ENCODE results near the gene CDIPT.
"Not testable (repeated sequence)": the region's sequence is repeated elsewhere in the genome, so short reads cannot be mapped to it uniquely, and the experiment has no call there.

The CDIPT gene, protein sequence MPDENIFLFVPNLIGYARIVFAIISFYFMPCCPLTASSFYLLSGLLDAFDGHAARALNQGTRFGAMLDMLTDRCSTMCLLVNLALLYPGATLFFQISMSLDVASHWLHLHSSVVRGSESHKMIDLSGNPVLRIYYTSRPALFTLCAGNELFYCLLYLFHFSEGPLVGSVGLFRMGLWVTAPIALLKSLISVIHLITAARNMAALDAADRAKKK

DNA sequence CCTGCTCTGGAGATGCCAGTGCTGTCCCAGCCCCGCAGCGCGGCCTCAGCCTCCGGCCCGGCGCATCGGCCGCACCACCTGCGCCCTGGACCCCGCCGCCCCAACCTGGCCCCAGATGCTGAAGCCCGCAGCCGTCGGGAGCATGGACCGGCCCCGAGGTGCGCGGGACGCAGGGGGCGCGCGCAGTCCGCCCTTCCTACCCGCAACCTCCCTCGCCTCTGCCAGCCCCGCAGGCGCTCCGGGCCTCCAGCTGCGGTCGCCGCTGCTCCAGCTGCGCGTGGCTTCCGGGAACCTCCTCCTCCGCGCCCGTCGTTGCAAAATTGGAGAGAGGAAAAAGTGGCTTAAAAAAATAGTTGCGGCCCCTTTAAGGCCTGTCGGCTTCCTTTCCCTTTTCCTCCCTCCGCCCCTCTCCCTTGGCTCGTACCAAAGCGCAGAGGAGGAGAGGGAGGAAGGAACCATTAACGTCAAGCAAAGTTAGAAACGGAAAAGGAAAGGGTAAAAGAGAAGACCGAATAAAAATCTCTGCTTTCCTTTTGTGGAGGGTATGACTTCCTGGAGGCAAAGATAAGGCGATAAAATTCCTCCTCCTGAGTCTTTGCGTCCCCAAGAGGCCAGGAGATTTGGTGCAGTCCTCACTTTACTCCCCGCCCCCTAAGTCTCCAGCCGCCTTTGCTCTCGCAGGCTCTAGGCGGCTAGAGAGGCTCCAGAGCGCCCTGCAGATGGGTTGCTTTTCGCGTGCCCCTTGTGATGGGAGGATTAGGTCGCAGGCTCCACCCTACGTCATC lies at the start of gene CDIPT:
TSS of gene CDIPT (minus strand) at position 343 of the 785 bp plus-strand sequence. CDS start 369 bp downstream, outside the sequence.
- DNase-seq: peak; percentile 95

DNA sequence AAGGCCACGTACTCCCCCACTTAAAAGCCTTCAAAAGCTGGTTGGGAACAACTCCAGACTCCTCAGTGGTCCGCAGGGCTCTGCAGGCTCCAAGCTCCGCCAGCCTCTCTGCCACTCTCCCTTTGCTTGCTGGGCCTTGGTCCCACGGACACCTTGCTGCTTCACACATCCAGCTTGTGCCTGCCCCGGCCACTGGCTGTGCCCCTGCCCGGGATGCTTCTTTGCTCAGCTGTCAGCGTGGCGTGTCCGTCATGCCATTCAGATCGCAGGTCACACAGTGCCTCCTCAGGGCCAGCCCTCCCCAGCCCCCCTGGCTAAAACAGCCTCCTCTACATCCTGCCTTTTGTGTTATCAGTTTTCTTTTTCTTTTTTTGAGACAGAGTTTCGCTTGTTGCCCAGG lies 49.1 kb upstream of the CDIPT start:
- no peak for DNase-seq

DNA sequence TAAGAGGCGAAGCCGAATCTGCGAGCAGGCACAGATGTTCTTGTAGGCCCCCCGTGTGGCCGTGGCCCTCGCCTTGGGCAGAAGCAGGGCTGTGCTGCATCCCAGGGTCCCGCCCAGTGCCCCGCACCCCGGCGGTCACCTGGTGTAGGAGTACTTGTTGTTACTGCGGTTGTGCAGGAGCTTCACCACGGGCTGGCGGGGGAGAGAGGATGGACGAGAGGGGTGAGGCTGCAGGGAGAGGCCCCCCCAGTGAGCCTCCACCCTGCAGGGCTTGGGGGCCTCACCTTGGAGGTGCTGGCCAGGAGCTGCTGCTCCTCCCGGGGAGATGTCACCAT lies 48.6 kb upstream of the CDIPT start:
- DNase-seq: no peak

DNA sequence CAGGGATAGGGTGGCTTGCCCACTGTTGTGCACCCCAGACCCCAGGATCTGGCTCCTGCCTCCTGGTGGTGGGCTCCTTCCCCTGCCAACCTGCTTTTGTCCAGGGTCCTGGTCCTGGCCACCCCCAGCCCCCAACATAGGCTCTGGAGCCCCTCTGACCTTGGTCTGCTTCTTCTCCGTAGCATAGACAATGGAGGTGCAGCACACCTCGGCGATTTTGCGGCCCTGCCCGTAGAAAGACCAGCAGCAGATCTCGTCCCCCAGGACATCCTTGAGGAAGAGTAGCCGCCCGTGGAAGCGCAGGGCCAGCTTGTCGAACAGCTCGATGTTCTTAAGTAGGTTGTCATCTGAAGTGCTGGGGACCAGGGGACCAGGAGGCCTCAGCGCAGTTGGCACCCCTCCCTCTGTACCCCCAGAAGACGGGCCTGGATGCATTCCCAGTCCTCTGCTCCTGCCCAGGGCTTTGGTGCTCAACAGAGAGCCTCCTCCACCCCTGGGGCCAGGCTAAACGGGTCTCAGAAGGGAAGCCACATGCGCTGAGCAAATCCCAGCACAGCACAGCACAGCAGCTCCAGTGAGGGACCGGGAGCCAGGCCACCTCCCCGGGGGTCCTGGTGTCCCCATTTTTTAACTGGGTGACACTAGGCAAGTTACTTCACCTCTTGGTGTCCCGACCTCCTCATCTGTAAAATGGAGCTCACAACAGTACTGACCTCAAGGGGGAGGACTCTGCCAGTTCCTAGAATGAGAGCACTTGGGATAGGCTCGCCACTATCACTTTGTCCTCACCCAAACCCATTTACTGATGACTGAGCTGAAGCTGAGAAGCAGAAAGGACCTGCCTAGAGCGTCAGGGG lies 48.0 kb upstream of the CDIPT start:
- DNase-seq: no peak

DNA sequence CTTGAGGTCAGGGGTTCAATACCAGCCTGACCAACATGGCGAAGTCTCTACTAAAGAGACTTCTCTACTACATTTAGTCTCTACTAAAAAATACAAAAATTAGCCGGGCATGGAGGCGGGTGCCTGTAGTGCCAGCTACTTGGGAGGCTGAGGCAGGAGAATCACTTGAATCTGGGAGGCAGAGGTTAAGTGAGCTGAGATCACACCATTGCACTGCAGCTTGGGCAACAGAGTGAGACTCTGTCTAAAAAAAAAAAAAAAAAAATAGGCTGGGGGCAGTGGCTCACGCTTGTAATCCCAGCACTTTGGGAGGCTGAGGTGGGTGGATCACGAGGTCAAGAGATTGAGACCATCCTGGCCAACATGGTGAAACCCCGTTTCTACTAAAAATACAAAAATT lies 46.8 kb upstream of the CDIPT start:
- DNase-seq: not testable (repeated sequence)

DNA sequence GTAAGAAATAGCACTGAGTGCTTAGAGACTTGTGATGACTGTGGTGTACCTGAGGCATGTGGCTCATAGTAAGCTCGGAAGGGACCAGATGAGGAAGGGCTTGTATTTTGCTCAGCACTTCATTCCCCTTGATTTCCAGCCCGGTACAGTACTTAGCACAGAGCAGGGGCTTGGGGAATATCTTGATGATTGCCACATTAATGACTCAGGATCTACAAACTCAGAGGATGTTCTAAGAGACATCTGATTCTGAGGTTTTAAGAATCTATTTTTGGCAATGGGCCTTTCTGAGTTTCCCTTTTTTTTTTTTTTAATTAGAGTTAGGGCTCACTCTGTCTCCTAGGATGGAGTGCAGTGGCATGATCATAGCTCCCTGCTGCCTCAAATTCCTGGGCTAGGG lies 46.4 kb upstream of the CDIPT start:
- no peak for DNase-seq

DNA sequence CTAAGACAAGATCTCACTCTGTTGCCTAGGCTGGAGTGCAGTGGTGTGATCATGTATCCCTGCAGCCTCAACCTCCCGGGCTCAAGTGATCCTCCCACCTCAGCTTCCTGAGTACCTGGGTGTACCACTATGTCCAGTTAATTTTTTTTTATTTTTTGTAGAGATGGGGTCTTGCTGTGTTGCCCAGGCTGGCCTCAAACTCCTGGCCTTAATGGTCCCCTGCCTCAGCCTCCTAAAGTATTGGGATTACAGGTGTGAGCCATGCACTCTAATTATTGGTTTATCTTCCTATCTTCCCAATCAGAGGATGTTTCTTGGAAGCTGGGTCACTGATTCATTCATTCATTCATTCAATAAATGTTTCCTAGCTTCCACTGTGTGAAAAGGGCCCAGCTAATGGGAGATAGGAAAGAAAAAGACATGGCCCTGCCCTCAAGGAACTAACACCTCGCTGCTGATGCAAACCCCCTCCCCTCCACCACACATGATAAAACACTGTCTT lies 45.7 kb upstream of the CDIPT start:
- no peak for DNase-seq

DNA sequence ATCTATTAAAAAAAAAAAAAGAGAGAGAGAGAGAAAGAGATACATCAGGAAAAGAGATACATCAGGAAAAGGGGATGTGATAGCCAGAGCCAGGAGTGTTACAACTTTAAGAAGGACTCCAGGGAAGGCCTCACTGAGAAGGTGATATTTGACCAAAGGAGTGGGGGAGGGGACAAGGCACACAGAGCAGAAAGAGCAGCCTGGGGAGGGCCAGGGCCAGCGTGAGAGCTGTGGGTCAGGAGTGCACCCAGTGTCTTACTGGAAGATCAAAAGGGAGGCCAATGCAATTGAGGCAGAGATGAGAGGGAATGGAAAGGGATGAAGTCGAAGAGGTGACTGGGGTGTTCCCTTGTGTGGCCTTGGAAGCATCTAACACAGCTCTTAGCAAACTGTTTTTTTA lies 44.9 kb upstream of the CDIPT start:
- no peak for DNase-seq

DNA sequence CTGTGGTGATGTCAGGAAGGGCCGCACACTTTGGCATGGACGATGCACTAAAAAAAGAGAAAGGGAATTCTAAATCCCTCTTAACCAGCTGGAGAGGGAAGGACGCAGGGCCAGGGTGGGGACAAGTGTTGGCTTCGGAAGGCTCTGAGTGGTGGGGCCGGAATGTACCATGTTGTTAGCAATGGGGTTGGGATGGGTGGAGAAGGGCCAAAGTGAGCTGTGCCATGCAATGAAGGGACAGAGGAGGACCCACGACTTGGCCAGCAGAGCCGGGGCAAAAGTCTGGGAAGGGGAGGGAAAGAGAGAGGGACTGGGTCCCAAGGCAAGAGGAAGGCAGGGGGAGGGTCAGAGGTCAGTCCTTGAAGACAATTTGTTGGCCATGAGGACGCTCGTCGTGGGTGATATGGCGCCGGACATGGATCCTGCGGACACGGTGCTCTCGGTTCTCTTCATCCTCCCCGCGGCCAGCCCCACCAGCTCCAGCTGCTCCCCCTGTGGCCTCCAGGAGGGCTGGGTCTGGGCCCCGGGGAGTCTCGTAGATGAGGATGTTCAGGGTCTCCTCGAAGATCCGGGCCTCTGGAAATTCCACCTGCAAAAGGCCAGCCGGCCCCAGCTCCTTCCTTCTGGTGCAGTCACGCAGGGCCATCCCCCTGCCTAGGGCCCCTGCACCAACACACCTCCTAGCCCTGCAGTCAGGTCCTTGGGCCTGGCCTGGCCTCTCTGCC lies 43.7 kb upstream of the CDIPT start:
- no peak for DNase-seq

DNA sequence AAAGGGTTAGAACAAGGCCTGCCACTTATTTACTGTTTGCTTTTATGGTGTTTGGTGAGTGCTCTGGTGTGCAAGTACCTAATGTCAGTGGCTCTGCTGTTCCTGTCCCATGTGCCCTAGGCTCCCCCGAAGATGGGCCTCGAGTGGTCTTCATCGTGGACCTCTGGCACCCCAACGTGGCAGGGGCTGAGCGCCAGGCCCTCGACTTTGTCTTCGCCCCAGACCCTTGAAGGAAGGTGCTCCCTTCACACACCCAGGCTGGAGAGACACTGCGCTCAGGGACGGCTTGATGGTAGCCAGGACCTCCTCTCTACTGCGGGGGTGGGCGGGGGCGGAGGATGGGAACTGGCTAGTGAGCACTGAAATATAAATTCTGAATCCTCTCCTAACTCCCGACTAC lies 42.6 kb upstream of the CDIPT start:
- no peak for DNase-seq

DNA sequence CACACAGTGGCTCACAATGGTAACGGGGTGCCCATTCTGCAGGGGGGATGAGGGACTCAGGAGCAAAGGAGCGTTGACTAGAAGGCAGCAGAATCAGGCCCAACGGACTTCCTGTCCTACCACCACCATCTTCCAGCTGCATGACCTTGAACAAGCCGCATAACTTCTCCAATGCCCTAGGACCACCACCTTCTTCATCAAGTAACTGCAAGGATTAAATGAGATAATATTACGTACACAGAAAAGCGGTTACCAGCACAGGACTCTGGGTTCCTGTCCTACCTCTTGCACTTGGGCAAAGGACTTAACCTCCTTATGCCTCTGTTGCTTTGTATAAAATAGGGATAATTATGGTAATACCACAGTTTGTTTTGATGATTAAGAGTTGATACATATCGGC lies 41.9 kb upstream of the CDIPT start:
- DNase-seq: no peak

DNA sequence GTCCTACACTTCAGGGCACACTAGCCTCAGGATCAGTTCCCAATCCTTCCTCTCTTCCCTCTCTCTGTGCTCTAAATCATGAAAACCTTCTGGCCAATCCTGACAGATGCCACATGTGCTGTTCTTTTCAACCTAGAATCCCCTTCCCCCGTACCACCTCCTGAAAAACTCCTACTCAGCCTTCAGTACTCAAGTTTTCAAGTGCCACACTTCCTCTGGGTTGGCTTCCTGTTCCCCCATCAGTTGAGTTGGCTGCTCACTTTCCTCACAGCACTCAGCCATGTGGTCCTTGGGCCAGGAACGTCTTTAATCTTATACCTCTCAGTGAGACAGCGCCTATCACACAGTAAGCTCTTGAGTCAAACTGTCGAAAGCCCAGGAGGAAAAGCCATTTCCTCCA lies 40.6 kb upstream of the CDIPT start:
- DNase-seq: no peak

DNA sequence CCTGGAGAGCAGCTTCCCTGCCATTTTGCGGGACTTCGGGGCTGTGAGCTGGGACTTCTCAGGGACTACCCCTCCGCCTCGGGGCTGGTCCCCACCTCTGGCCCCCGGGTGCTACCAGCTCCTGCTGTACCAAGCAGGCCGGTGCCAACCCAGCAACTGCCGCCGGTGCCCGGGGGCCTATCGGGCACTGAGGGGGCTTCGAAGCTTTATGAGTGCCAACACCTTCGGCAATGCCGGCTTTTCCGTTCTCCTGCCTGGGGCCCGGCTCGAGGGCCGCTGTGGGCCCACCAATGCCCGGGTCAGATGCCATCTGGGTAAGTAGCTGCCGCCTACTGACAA lies 38.5 kb upstream of the CDIPT start:
- DNase-seq: no peak

DNA sequence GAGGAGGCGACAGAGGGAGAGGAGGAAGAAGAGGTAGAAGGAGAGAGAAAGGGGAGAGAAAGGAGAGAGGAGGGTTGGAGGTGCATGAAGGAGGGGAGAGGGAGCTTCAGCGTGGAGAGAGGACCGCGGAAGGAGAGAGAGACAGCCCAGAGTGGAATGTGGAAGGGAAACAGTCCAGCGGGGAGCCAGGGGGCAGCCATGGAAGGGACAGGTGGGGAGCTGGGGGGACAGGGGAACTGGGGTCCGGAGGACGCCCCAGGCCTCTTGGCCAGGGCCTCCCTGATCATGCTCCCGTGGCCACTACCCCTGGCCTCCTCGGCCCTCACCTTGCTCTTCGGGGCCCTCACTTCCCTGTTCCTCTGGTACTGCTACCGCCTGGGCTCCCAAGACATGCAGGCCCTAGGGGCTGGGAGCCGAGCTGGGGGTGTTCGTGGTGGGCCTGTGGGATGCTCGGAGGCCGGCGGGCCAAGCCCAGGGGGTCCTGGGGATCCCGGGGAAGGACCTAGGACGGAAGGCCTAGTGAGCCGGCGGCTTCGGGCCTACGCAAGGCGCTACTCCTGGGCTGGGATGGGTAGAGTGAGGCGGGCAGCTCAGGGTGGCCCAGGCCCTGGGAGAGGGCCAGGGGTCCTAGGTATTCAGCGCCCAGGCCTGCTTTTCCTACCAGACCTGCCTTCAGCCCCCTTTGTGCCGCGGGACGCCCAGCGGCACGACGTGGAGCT lies 38.0 kb upstream of the CDIPT start:
- DNase-seq: no peak

DNA sequence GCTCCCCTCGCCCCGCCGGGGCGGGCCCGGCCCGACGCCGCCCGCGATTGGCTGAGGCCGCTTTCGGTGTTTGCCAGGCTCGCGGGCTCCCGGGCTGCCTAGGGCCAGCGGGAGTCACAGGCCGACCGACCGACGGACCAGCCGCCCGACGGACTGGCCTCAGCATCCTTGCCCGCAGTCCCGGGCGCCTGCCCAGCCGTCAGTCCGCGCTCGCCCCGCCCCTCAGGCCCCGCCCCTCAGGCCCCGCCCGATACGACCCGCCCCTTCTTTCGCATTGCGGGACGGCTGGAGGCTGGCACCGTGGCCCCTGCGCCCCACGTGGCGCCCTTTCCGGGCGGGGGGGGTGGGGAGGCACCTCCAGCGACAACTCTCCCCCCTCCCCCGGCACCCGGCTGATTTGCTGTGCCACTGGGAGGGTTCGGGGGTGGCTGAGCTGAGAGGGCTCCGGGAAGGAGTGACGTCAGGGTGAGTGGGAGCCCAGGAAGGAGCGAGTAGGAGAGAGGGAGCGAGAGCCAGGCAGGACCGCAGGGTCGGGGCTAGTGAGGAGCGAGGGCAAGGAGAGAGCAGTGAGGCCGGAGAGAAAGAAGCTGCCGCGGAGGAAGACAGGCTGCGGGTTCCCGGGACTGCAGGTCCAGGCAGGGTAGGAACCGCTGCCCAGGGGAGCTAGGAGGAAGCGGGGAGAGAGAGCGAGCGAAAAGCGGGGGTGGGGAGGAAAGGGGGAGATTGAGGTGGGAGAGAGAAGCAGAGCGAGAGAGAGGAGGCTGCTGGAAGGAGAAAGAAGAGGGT lies 37.3 kb upstream of the CDIPT start, which contains the start of gene ASPHD1:
TSS of gene ASPHD1 (plus strand) at position 387 of the 786 bp plus-strand sequence. CDS start 484 bp downstream, outside the sequence.
- DNase-seq: peak; percentile 51

DNA sequence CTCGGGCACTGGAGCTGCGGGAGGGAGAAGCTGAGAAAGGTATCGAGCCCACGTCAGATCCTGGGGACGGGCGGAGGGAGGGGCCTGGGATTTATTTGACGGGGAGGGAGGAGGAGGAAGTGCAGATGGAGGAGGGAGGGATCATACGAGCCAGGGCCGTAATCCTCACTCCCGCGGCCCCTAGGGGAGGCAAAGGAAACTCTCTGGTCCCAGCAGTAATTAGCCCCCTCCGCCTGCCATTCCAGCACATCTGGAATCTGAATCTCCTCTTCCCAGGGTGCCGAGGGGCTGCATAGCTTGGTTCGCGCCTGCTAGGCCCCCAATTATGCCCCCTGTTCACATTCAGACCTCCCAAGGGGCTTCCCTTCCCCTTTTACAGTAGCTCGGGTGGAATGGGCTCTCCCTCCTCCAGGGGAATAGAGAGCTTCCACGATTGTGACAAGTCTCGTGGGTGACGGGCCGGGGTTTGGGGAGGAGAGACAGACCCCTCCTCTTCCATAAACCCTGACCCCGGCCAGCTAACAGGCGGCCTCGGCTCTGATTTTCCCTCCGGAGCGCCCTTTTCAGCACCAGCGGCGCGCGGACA lies 36.6 kb upstream of the CDIPT start, which contains the start of gene SEZ6L2:
TSS of gene SEZ6L2 (minus strand) at position 35 of the 586 bp plus-strand sequence. CDS start 531 bp downstream, outside the sequence.
- DNase-seq: no peak

DNA sequence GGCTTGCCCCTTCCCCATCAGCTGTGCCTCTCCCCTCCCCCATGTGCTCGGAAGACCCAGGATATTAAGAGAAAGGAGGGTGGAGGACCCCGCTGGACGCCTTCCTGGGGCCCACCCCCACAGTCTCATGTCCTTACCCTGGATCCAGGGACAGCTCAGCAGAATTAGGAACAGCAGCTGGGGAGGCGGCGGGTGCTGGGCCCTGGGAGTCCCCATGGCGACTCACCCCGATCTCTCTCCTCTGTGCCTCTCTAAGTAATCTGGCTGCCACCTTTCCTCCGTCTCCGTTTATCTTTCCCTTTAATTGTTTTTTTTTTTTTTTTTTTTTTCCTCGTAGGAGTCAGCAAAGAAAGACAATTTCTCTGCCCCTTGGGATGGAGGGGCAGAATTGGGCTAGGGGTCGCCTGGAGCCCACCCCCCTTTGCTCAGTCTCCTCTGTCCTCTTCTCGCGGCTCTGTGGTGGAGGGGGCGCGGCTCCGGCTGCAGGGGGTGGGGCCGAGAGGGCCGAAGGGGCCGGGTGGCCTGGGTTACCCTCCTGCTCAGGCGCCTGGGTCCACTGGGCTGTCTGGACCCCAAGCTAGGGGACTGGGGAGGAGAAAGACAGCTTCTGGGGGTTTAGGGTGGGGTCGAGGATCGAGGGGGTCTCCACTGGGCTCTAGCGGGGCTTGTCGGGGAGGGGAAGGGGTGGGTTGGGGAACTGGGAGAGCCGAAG lies 35.9 kb upstream of the CDIPT start:
- no peak for DNase-seq

DNA sequence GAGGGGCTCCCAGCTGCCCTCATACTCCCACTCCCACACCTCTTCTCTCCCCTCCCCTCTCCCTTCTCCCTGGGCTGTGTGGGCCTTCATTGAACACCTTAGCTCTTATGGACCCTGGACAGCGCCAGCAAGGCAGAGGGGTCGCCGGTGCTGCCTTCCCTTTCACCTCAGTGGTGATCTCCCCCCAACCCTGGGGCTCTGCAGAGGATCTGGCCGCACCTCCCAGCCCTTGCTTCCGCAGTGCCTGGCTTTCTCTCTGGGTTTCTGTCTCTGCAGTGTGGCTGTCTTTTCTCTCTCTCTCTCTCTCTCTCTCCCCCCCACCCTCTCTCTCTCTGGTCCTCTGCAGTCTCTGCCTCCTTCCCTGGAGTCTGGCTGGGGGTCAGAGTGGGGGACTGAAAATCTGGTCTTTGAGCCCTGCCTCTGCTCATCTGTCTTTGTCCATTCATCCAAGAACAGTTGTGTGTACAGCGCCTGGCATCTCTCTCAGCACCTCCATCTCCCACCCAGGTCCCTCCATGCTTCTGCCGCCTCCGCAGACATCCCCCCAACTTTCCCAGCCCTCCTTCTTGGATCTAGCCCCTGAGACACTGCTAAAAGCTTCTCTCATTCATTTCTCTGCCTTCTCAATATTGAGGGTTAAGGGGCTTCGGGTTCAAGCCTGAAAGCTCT lies 35.2 kb upstream of the CDIPT start:
- no peak for DNase-seq

DNA sequence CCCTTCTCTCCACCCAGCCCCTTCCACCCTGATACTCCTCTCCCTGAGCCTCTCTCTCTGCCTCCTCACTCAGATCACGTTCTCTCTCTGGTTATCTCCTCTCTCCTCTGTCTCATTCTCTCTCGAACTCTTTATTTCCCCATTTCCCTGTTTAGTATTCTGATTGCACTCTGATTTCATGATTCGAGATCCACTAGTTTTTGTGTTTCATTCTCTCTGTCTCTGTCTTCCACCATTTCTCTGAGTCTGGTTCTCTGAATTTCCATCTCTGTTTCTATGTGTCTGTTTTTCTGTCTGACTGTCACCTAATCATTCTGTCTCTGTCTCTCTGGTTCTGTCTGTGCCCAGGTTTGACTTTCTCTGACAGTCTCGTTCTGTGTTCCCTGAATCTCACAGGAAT lies 34.3 kb upstream of the CDIPT start:
- no peak for DNase-seq

DNA sequence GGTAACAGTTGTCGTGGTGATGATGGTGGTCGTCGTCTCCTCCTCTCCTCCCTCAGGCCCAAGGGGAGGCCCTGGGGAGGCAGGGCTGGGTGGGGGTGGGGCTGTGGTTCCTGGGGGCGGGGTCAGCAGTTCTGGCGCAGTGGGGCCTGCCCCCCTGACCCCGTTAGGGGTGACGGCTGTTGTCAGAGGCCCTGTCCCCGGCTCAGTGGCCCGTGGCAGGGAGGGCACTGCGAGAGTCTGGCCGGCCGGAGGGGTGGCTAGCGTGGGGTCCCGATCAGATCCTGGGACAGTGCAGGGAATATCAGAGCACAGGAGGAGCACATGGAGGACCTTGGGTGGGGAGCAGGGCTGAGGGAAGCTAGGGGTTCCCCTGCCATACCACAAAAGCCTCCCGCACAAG lies 33.8 kb upstream of the CDIPT start:
- no peak for DNase-seq
